Vagina (tissue), 2 donors: ENCODE measurements around the gene KIF4B. TPM values are rescaled to one million over a fixed set of nuclear protein-coding genes. Genes with fewer than 3 reads are reported as not detected.

ENCODE experiments used
- DNase-seq, 2 donors: peaks; one replicate each; pipeline ENCODE4 v3.0.0-alpha.2; 2017; ENCODE audit errors: extremely low spot score in 2 of 2
- H3K27ac ChIP-seq: fragments of 200-600 bp; sonication (generic); one replicate; pipeline ENCODE4 v1.5.1; 2019
- H3K27me3 ChIP-seq: fragments of 200-600 bp; sonication (generic); one replicate; pipeline ENCODE4 v1.5.1; 2019
- H3K36me3 ChIP-seq, 2 donors: fragments of 200-600 bp; sonication (generic); one replicate each; pipeline ENCODE4 v1.5.1; 2017 to 2019
- H3K4me1 ChIP-seq: fragments of 200-600 bp; sonication (generic); one replicate; pipeline ENCODE4 v1.5.1; 2019
- H3K4me3 ChIP-seq, 2 donors: fragments of 200-600 bp; sonication (generic); 1 replicate in 1 of 2; 2 replicates in 1 of 2; pipeline ENCODE4 v1.5.1; 2016 to 2019
- H3K9me3 ChIP-seq: fragments of 200-600 bp; sonication (generic); one replicate; pipeline ENCODE4 v1.5.1; 2019
- CTCF ChIP-seq, 3 experiments: fragments of 450-650 bp in 2 of 3; fragments of 200-600 bp in 1 of 3; sonication (generic) in 1 of 3; IDR thresholded peaks; one replicate each; pipeline ENCODE4 v1.5.1; 2017 to 2019; ENCODE audit warnings: antibody characterized with exemption in 3 of 3, mild to moderate bottlenecking in 2 of 3, moderate library complexity in 2 of 3
- POLR2A ChIP-seq, 2 donors: fragments of 450-650 bp; IDR thresholded peaks; one replicate each; pipeline ENCODE4 v1.6.1; 2017; ENCODE audit warnings: antibody characterized with exemption in 2 of 2, mild to moderate bottlenecking in 2 of 2, moderate library complexity in 2 of 2
- POLR2AphosphoS5 ChIP-seq, 2 donors: sonication (generic); formaldehyde crosslinking; IDR thresholded peaks; one replicate each; pipeline ENCODE4 v1.9.0; 2017; ENCODE audit warnings: antibody characterized with exemption in 2 of 2, mild to moderate bottlenecking in 2 of 2, low read depth in 1 of 2; ENCODE audit not compliant: insufficient read depth in 1 of 2
- intact Hi-C: fragments of 100-400 bp; cut with DNase I; formaldehyde crosslinking; loops from one replicate; pipeline ENCODE4 v1.15.1; 2023
- total RNA-seq: library from RNA; depleted of rRNA; stranded (reverse); fragments of >200 nt; gene quantifications from one replicate; pipeline ENCODE4 v1.2.3, GENCODE V29; 2016

Gene KIF4B
- total RNA-seq, 1 donor from 2014 or later = not detected

DNA sequence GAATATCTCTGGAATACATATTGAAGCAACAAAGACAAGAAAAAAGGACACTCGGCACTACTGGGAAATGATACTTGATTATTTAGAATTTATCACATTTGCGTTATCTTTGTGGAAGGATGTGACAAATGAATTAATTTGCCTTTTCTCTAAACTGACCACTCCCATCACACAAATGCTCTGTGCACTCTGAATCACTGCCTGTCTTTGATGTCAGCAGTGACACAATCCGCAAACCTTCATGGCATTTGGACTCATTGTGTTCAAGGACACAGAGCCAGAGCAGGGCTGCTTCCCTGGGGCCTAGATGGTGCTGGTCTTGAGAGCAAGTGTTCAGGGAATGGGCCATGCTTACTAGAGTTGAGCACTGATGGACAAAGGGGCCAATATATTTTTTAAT, 4.9 kb upstream of the KIF4B start:
- no peak for DNase-seq
- Histone ChIP-seq H3K27me3 (no peaks in the 10 kb centered on the region), H3K4me1 (no peaks in the 10 kb centered on the region), H3K4me3 (no peak overlapping the region), H3K27ac (no peak overlapping the region), H3K36me3 (no peaks in the 10 kb centered on the region), H3K9me3 (no peaks in the 10 kb centered on the region)
- intact Hi-C loops = no loop called here
- TF ChIP-seq POLR2A (IDR thresholded peaks at IDR 0.05) = no peak
- TF ChIP-seq POLR2AphosphoS5 (IDR thresholded peaks at IDR 0.05; ENCODE audit: insufficient read depth in 1 of 2, low read depth in 1 of 2) = no peak
- no peak for TF ChIP-seq CTCF (IDR thresholded peaks at IDR 0.05)

GRCh38 chr5:155010881-155011280, 2.7 kb upstream of the KIF4B start:
- no peak for TF ChIP-seq CTCF (IDR thresholded peaks at IDR 0.05)

DNA sequence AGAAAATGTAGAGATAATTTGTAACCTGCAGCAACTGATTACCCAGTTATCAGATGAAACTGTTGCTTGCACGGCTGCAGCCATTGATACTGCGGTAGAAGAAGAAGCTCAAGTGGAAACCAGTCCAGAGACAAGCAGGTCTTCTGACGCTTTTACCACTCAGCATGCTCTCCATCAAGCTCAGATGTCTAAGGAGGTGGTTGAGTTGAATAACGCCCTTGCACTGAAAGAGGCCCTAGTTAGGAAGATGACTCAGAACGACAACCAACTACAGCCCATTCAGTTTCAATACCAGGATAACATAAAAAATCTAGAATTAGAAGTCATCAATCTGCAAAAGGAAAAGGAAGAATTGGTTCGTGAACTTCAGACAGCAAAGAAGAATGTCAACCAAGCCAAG, 1.7 kb downstream of the KIF4B start:
- Histone ChIP-seq H3K4me1 (no peaks in the 10 kb centered on the region), H3K9me3 (no peaks in the 10 kb centered on the region), H3K4me3 (no peak overlapping the region), H3K27ac (no peak overlapping the region), H3K36me3 (no peaks in the 10 kb centered on the region), H3K27me3 (no peaks in the 10 kb centered on the region)
- intact Hi-C loops = no loop called here
- TF ChIP-seq POLR2A (IDR thresholded peaks at IDR 0.05) (no peak), POLR2AphosphoS5 (IDR thresholded peaks at IDR 0.05; ENCODE audit: insufficient read depth in 1 of 2, low read depth in 1 of 2) (no peak), CTCF (IDR thresholded peaks at IDR 0.05) (no peak)
- no peak for DNase-seq

More at GRCh38 chr5:155010881-155011280, 2.7 kb upstream of the KIF4B start:
- DNase-seq = peak in 1 of 2 donors; percentile 60
- intact Hi-C loops = no loop called here
- Histone ChIP-seq H3K4me3 (no peak overlapping the region), H3K4me1 (no peaks in the 10 kb centered on the region), H3K36me3 (no peaks in the 10 kb centered on the region), H3K9me3 (no peaks in the 10 kb centered on the region), H3K27me3 (no peaks in the 10 kb centered on the region), H3K27ac (no peak overlapping the region)

DNA sequence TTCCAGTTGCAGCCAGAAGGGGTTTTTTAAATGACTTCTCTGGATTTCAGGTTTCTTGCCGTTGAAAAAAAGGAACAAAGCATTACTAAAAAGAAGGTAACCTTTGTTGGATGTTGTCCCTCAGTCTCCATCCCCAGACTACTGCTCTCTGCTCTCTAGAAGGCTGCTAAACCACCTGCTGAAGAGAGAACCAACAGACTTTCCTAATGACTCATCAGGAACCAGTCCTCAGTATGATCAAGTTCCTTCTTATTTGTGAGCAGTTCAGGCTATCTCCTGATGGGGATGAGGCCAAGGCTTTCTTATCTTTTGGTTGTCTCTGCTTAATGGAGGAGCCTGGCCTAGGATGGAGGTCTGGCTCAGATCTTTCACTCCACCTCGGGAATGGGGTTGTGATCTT, 4.1 kb downstream of the KIF4B start:
- Histone ChIP-seq H3K27ac (no peak overlapping the region), H3K9me3 (no peaks in the 10 kb centered on the region), H3K4me3 (no peak overlapping the region), H3K27me3 (no peaks in the 10 kb centered on the region), H3K4me1 (no peaks in the 10 kb centered on the region), H3K36me3 (no peaks in the 10 kb centered on the region)
- intact Hi-C loops = no loop called here
- TF ChIP-seq POLR2A (IDR thresholded peaks at IDR 0.05) (no peak), POLR2AphosphoS5 (IDR thresholded peaks at IDR 0.05; ENCODE audit: insufficient read depth in 1 of 2, low read depth in 1 of 2) (no peak), CTCF (IDR thresholded peaks at IDR 0.05) (no peak)
- no peak for DNase-seq

DNA sequence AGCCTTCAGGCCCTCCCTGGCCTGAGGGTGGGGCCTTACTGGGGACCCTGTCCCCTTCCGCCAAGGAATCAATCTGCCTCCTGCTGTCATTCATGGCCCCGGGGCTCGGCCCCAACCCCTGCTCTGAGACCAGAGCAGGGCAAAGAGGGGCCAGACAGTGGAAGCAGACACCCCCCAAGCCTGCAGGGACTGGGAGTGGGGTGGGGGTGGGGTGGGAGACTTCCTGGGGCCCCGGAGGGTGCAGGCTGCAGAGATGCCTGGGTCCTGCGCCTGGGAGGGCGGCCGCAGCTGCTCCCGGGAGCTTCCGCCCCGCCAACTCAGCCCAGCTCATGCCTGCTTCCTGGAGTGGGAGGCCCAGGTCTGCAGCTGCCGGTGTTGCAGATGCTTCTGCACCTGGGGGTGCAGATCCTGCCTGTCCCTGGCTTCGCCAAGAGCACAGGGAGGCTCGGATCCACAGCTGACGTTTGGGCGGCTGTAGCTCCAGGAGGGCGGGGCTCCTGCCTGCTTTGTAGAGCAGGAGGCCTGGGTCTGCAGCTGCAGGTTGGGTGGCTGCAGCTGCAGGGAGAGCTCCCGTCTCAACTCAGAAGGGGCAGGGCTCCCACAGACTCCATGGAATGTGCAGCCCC, 6.2 kb downstream of the KIF4B start:
- no peak for TF ChIP-seq POLR2AphosphoS5 (IDR thresholded peaks at IDR 0.05; ENCODE audit: insufficient read depth in 1 of 2, low read depth in 1 of 2)
- no peak for TF ChIP-seq CTCF (IDR thresholded peaks at IDR 0.05)
- no peak for TF ChIP-seq POLR2A (IDR thresholded peaks at IDR 0.05)
- Histone ChIP-seq H3K36me3 (no peaks in the 10 kb centered on the region), H3K27ac (no peak overlapping the region), H3K9me3 (no peaks in the 10 kb centered on the region), H3K4me3 (no peak overlapping the region), H3K27me3 (no peaks in the 10 kb centered on the region), H3K4me1 (no peaks in the 10 kb centered on the region)
- DNase-seq = no peak
- intact Hi-C loops = no loop called here
